Astrocyte (in vitro differentiated cells and primary cell): Measurements from ENCODE around the gene ACSL6. TPM values are rescaled to one million over a fixed set of nuclear protein-coding genes. Genes with fewer than 3 reads are reported as not detected.

Experiments
- DNase-seq: peaks from one replicate; pipeline ENCODE4 v3.0.0-alpha.2; 2010; ENCODE audit warnings: low read depth
- FAIRE-seq: peaks from 2 replicates; lab custom pipeline; 2011; peaks lifted over from hg19 to GRCh38; lab: Jason Lieb, UNC
- H2AFZ ChIP-seq: 2 replicates; pipeline ENCODE4 v1.6.0; 2012; ENCODE audit warnings: low read depth, low read length, inconsistent platforms
- H3K27ac ChIP-seq: 2 replicates; pipeline ENCODE4 v1.5.1; 2011; ENCODE audit warnings: low read depth, low read length, inconsistent platforms
- H3K27me3 ChIP-seq: 2 replicates; pipeline ENCODE4 v1.6.0; 2011; ENCODE audit warnings: low read length, inconsistent platforms; ENCODE audit not compliant: insufficient read depth
- H3K36me3 ChIP-seq: 2 replicates; pipeline ENCODE4 v1.5.1; 2011; ENCODE audit warnings: low read length, inconsistent platforms; ENCODE audit not compliant: insufficient read depth
- H3K4me1 ChIP-seq: 2 replicates; pipeline ENCODE4 v1.5.1; 2011; ENCODE audit warnings: low read length, inconsistent platforms; ENCODE audit not compliant: insufficient read depth
- H3K4me2 ChIP-seq: 2 replicates; pipeline ENCODE4 v1.6.0; 2012; ENCODE audit warnings: low read length, inconsistent platforms
- H3K4me3 ChIP-seq: 2 replicates; pipeline ENCODE4 v1.5.1; 2011; ENCODE audit warnings: low read depth, mild to moderate bottlenecking, low read length, inconsistent platforms; ENCODE audit not compliant: insufficient read depth
- H3K79me2 ChIP-seq: 2 replicates; pipeline ENCODE4 v1.6.0; 2012; ENCODE audit warnings: mild to moderate bottlenecking, low read length, inconsistent platforms; ENCODE audit not compliant: insufficient read depth
- H3K9ac ChIP-seq: 2 replicates; pipeline ENCODE4 v1.6.0; 2012; ENCODE audit warnings: mild to moderate bottlenecking, low read length, inconsistent platforms
- H3K9me3 ChIP-seq: 2 replicates; pipeline ENCODE4 v1.5.1; 2012; ENCODE audit warnings: low read depth, mild to moderate bottlenecking, low read length, inconsistent platforms; ENCODE audit not compliant: insufficient read depth
- H4K20me1 ChIP-seq: 2 replicates; pipeline ENCODE4 v1.6.0; 2012; ENCODE audit warnings: low read length, inconsistent platforms; ENCODE audit not compliant: insufficient read depth
- H3K27ac Mint-ChIP-seq: one replicate; pipeline ENCODE4 v1.8.0; 2021; ENCODE audit warnings: mild to moderate bottlenecking, mixed read lengths; ENCODE audit not compliant: unreplicated experiment
- H3K27me3 Mint-ChIP-seq: one replicate; pipeline ENCODE4 v1.8.0; 2021; ENCODE audit warnings: low read depth, mixed read lengths; ENCODE audit not compliant: unreplicated experiment
- H3K36me3 Mint-ChIP-seq: one replicate; pipeline ENCODE4 v1.8.0; 2021; ENCODE audit warnings: low read depth, mixed read lengths; ENCODE audit not compliant: unreplicated experiment
- H3K4me1 Mint-ChIP-seq: one replicate; pipeline ENCODE4 v1.8.0; 2021; ENCODE audit warnings: low read depth, mixed read lengths; ENCODE audit not compliant: unreplicated experiment
- H3K4me3 Mint-ChIP-seq: one replicate; pipeline ENCODE4 v1.8.0; 2021; ENCODE audit warnings: mild to moderate bottlenecking, moderate library complexity, mixed read lengths; ENCODE audit not compliant: unreplicated experiment
- H3K9me3 Mint-ChIP-seq: one replicate; pipeline ENCODE4 v1.8.0; 2021; ENCODE audit warnings: mild to moderate bottlenecking, mixed read lengths; ENCODE audit not compliant: unreplicated experiment
- CTCF ChIP-seq: IDR thresholded peaks from 2 replicates; pipeline ENCODE4 v1.5.1; 2011; ENCODE audit warnings: low read depth, mild to moderate bottlenecking, inconsistent platforms, low read length, moderate library complexity; ENCODE audit not compliant: insufficient read depth
- EZH2 ChIP-seq: IDR thresholded peaks from 2 replicates; pipeline ENCODE4 v1.6.1; 2012; ENCODE audit warnings: mild to moderate bottlenecking, low read length, inconsistent platforms; ENCODE audit not compliant: insufficient read depth
- total RNA-seq: library from RNA; stranded (reverse); gene quantifications from 2 replicates; pipeline ENCODE4 v1.2.1, GENCODE V29; 2021

Gene ACSL6
- total RNA-seq, 1 donor from 2014 or later = 0.07 TPM

GRCh38 chr5:132002757-132003156 lies 8.7 kb downstream of the ACSL6 start:
- Histone ChIP-seq H3K79me2 (no peaks in the 10 kb centered on the region), H4K20me1 (no peaks in the 10 kb centered on the region), H3K27me3 (peaks cover 2% of the 10 kb centered on the region), H3K4me3 (no peak overlapping the region), H3K9me3 (no peaks in the 10 kb centered on the region), H3K9ac (no peak overlapping the region), H3K4me2 (no peak overlapping the region), H3K27ac (no peak overlapping the region), H2AFZ (no peak overlapping the region), H3K36me3 (no peaks in the 10 kb centered on the region), H3K4me1 (peaks cover 8% of the 10 kb centered on the region)
- Mint-ChIP-seq H3K36me3 (peaks cover 1% of the 10 kb centered on the region), H3K27me3 (peaks cover 29% of the 10 kb centered on the region), H3K4me3 (no peak overlapping the region), H3K27ac (no peak overlapping the region), H3K4me1 (peaks cover 15% of the 10 kb centered on the region), H3K9me3 (no peaks in the 10 kb centered on the region)
- DNase-seq = no peak
- no peak for TF ChIP-seq CTCF
- no peak for TF ChIP-seq EZH2
- no peak for FAIRE-seq

GRCh38 chr5:132001647-132002561 lies 9.6 kb downstream of the ACSL6 start:
- no peak overlapping the region for H3K27ac ChIP-seq
- H2AFZ ChIP-seq = no peak overlapping the region
- Mint-ChIP-seq H3K9me3 (no peaks in the 10 kb centered on the region), H3K27ac (no peak overlapping the region), H3K4me1 (peaks cover 15% of the 10 kb centered on the region), H3K4me3 (no peak overlapping the region), H3K27me3 (peaks cover 29% of the 10 kb centered on the region), H3K36me3 (peaks cover 1% of the 10 kb centered on the region)
- H3K4me2 ChIP-seq = no peak overlapping the region
- no peak overlapping the region for H3K4me3 ChIP-seq
- H3K79me2 ChIP-seq = no peaks in the 10 kb centered on the region
- FAIRE-seq (no peak), DNase-seq (peak; percentile 27)
- H3K9ac ChIP-seq = no peak overlapping the region
- no peaks in the 10 kb centered on the region for H3K9me3 ChIP-seq
- H3K36me3 ChIP-seq = no peaks in the 10 kb centered on the region
- peaks cover 2% of the 10 kb centered on the region for H3K27me3 ChIP-seq
- peaks cover 8% of the 10 kb centered on the region for H3K4me1 ChIP-seq
- no peaks in the 10 kb centered on the region for H4K20me1 ChIP-seq
- TF ChIP-seq CTCF (no peak), EZH2 (no peak)
